Measurements from ENCODE around the gene ZC3H4. TPM values are rescaled to one million over a fixed set of nuclear protein-coding genes. Genes with fewer than 3 reads are reported as not detected.
A peak's percentile ranks its signal among the peaks of the same experiment; 100 is the strongest.

Gene ZC3H4
- total and polyA plus RNA-seq, 11 donors = 9.6 to 35.0 (median 22.9) TPM

GRCh38 chr19:47089767-47090350 is 23.7 kb downstream of the ZC3H4 start:
- DNase-seq = peak in 1 of 5 donors; percentile 39
- no peak for ATAC-seq
- Histone ChIP-seq H3K4me3 (no peak overlapping the region), H3K27me3 (no peaks in the 10 kb centered on the region), H3K4me1 (peaks cover 0 to 11% (median 4%) of the 10 kb centered on the region in 12 donors), H3K36me3 (peaks cover 0 to 100% (median 91%) of the 10 kb centered on the region in 9 donors), H3K9me3 (no peaks in the 10 kb centered on the region), H3K27ac (no peak overlapping the region)
- intact Hi-C loops (cut with DNase I) = no loop called here
- TF ChIP-seq CTCF (IDR thresholded peaks at IDR 0.05) (no peak), POLR2A (IDR thresholded peaks at IDR 0.05) (no peak)
- 92 to 95% (median 94%) methylated on average over 21 of the region's 21 CpGs for WGBS, 4 donors

GRCh38 chr19:47086280-47086679 is 27.3 kb downstream of the ZC3H4 start:
- Histone ChIP-seq H3K4me3 (no peak overlapping the region), H3K36me3 (peaks cover 0 to 100% (median 97%) of the 10 kb centered on the region in 9 donors), H3K4me1 (no peaks in the 10 kb centered on the region), H3K9me3 (no peaks in the 10 kb centered on the region), H3K27me3 (no peaks in the 10 kb centered on the region), H3K27ac (no peak overlapping the region)
- DNase-seq = no peak
- TF ChIP-seq POLR2A (IDR thresholded peaks at IDR 0.05) (no peak), CTCF (IDR thresholded peaks at IDR 0.05) (no peak)
- intact Hi-C loops (cut with DNase I) = no loop called here
- no peak for ATAC-seq
- 95 to 96% (median 96%) methylated on average over 17 of the region's 17 CpGs for WGBS, 4 donors

GRCh38 chr19:47084879-47085439 is 28.6 kb downstream of the ZC3H4 start:
- Histone ChIP-seq H3K9me3 (no peaks in the 10 kb centered on the region), H3K4me3 (no peak overlapping the region), H3K27me3 (no peaks in the 10 kb centered on the region), H3K27ac (no peak overlapping the region), H3K4me1 (peaks cover 0 to under 1% (median 0%) of the 10 kb centered on the region in 12 donors), H3K36me3 (peaks cover 0 to 100% (median 97%) of the 10 kb centered on the region in 9 donors)
- intact Hi-C loops (cut with DNase I) = no loop called here
- no peak for TF ChIP-seq CTCF (IDR thresholded peaks at IDR 0.05)
- no peak for TF ChIP-seq POLR2A (IDR thresholded peaks at IDR 0.05)
- DNase-seq = no peak
- 92 to 94% (median 93%) methylated on average over 20 to 24 of the region's 24 CpGs for WGBS, 4 donors
- no peak for ATAC-seq

GRCh38 chr19:47082493-47082892 is 31.1 kb downstream of the ZC3H4 start:
- TF ChIP-seq CTCF (IDR thresholded peaks at IDR 0.05) (no peak), POLR2A (IDR thresholded peaks at IDR 0.05) (no peak)
- H3K36me3 ChIP-seq = peaks cover 0 to 100% (median 93%) of the 10 kb centered on the region in 9 donors
- no peak overlapping the region for H3K4me3 ChIP-seq
- DNase-seq (no peak), ATAC-seq (no peak)
- no peaks in the 10 kb centered on the region for H3K9me3 ChIP-seq
- 94 to 98% (median 96%) methylated on average over 5 of the region's 5 CpGs for WGBS, 4 donors
- intact Hi-C loops (cut with DNase I) = no loop called here
- peaks cover 0 to 7% (median 2%) of the 10 kb centered on the region in 12 donors for H3K4me1 ChIP-seq
- no peaks in the 10 kb centered on the region for H3K27me3 ChIP-seq
- H3K27ac ChIP-seq = no peak overlapping the region

Measured in heart left ventricle (tissue), 16 donors.